SK-N-SH (cell line): ENCODE results near the gene MORN5. TPM values are rescaled to one million over a fixed set of nuclear protein-coding genes. Genes with fewer than 3 reads are reported as not detected.
A peak's percentile ranks its signal among the peaks of the same experiment; 100 is the strongest.

Experiments
- CTCF ChIA-PET: fragments of 300-600, 350-600 bp; formaldehyde crosslinking; extraction: SDS; loops from one replicate; lab custom pipeline; 2021; lab: Yijun Ruan, JAX
- POLR2A ChIA-PET: fragments of 350-600 bp; sonication (Branson Sonifier 250); formaldehyde crosslinking; extraction: SDS; loops from one replicate; lab custom pipeline; 2020; ENCODE audit warnings: antibody characterized with exemption, inconsistent platforms; lab: Yijun Ruan, JAX
- DNase-seq: peaks from one replicate; pipeline ENCODE4 v3.0.0; 2012
- H2AFZ ChIP-seq: fragments of 200-600 bp; sonication (generic); 2 replicates; pipeline ENCODE4 v1.8.1; 2016; ENCODE audit warnings: antibody characterized with exemption, mild to moderate bottlenecking, low read depth
- H3F3A ChIP-seq: fragments of 200-600 bp; sonication (generic); replicated peaks from 2 replicates; pipeline ENCODE3; 2016; ENCODE audit warnings: antibody characterized with exemption, mild to moderate bottlenecking; ENCODE audit not compliant: insufficient read depth
- H3K27ac ChIP-seq, 2 experiments: fragments of 200-500 bp in 1 of 2; fragments of 200-600 bp in 1 of 2; sonication (Bioruptor generic) in 1 of 2; sonication (generic), shearing (Covaris generic) in 1 of 2; 2 replicates each; pipeline versions ENCODE4 v1.5.1 to v1.6.1; 2014 to 2016; ENCODE audit warnings: low read depth in 2 of 2, inconsistent platforms in 1 of 2, low read length in 1 of 2, mild to moderate bottlenecking in 1 of 2, mixed read lengths in 1 of 2
- H3K27me3 ChIP-seq: fragments of 200-600 bp; sonication (generic), shearing (Covaris generic); 2 replicates; pipeline ENCODE4 v1.6.1; 2016; ENCODE audit warnings: mixed run types; ENCODE audit not compliant: insufficient read depth
- H3K36me3 ChIP-seq, 2 experiments: fragments of 200-500 bp in 1 of 2; fragments of 200-600 bp in 1 of 2; sonication (Bioruptor generic) in 1 of 2; sonication (generic) in 1 of 2; replicated peaks in 1 of 2; 2 replicates each; pipeline versions ENCODE3 to v1.5.1; 2014 to 2016; ENCODE audit warnings: low read length in 1 of 2, mild to moderate bottlenecking in 1 of 2; ENCODE audit not compliant: insufficient read depth in 2 of 2, control insufficient read depth in 1 of 2
- H3K4me1 ChIP-seq, 2 experiments: fragments of 200-500 bp in 1 of 2; fragments of 200-600 bp in 1 of 2; sonication (Bioruptor generic) in 1 of 2; sonication (generic), shearing (Covaris generic) in 1 of 2; 2 replicates each; pipeline versions ENCODE4 v1.5.1 to v1.6.1; 2014 to 2016; ENCODE audit warnings: low read depth in 1 of 2, low read length in 1 of 2, mixed run types in 1 of 2; ENCODE audit not compliant: insufficient read depth in 2 of 2, control insufficient read depth in 1 of 2
- H3K4me2 ChIP-seq: fragments of 200-600 bp; sonication (generic), shearing (Covaris generic); 2 replicates; pipeline ENCODE4 v1.6.1; 2017; ENCODE audit warnings: mixed run types
- H3K4me3 ChIP-seq, 2 experiments: fragments of 200-500 bp in 1 of 2; fragments of 200-600 bp in 1 of 2; sonication (Bioruptor generic) in 1 of 2; sonication (generic), shearing (Covaris generic) in 1 of 2; 2 replicates each; pipeline versions ENCODE4 v1.5.1 to v1.8.1; 2014 to 2016; ENCODE audit warnings: low read depth in 2 of 2, inconsistent platforms in 1 of 2, low read length in 1 of 2, mild to moderate bottlenecking in 1 of 2, mixed read lengths in 1 of 2, moderate library complexity in 1 of 2
- H3K79me2 ChIP-seq: fragments of 200-600 bp; sonication (generic); 2 replicates; pipeline ENCODE4 v1.8.1; 2017; ENCODE audit warnings: mild to moderate bottlenecking; ENCODE audit not compliant: insufficient read depth
- H3K9ac ChIP-seq: fragments of 200-600 bp; sonication (generic); 2 replicates; pipeline ENCODE4 v1.6.1; 2017; ENCODE audit warnings: mixed run types
- H3K9me2 ChIP-seq: fragments of 200-600 bp; sonication (generic); 2 replicates; pipeline ENCODE4 v1.6.1; 2017; ENCODE audit warnings: mixed run types
- H3K9me3 ChIP-seq: fragments of 200-600 bp; sonication (generic); 2 replicates; pipeline ENCODE4 v1.6.1; 2017; ENCODE audit warnings: mixed run types, mild to moderate bottlenecking, moderate library complexity
- H4K20me1 ChIP-seq: fragments of 200-600 bp; sonication (generic); 2 replicates; pipeline ENCODE4 v1.6.1; 2017; ENCODE audit warnings: mild to moderate bottlenecking, mixed run types; ENCODE audit not compliant: insufficient read depth
- ELF1 ChIP-seq: IDR thresholded peaks from 2 replicates; pipeline ENCODE4 v1.4.0; 2012
- FOXM1 ChIP-seq: IDR thresholded peaks from 2 replicates; pipeline ENCODE4 v1.4.0; 2012; ENCODE audit warnings: low read depth, mild to moderate bottlenecking
- MXI1 ChIP-seq: IDR thresholded peaks from 2 replicates; pipeline ENCODE4 v1.6.1; 2012; ENCODE audit warnings: mild to moderate bottlenecking, low read depth, low read length, improper control_type of control experiment
- NRF1 ChIP-seq: IDR thresholded peaks from 2 replicates; pipeline ENCODE4 v1.6.1; 2012; ENCODE audit warnings: low read depth, mild to moderate bottlenecking, low read length
- POLR2AphosphoS5 ChIP-seq: IDR thresholded peaks from 2 replicates; pipeline ENCODE4 v1.6.1; 2012; ENCODE audit warnings: low read depth, low read length
- RAD21 ChIP-seq: IDR thresholded peaks from 2 replicates; pipeline ENCODE4 v1.6.1; 2012; ENCODE audit warnings: mild to moderate bottlenecking, low read length
- REST ChIP-seq: IDR thresholded peaks from 2 replicates; pipeline ENCODE4 v1.6.1; 2012; ENCODE audit warnings: mild to moderate bottlenecking, low read depth, low read length, moderate library complexity
- RFX5 ChIP-seq: IDR thresholded peaks from 2 replicates; pipeline ENCODE4 v1.6.1; 2012; ENCODE audit warnings: mild to moderate bottlenecking, improper control_type of control experiment, low read length
- TCF12 ChIP-seq: IDR thresholded peaks from 2 replicates; pipeline ENCODE4 v1.4.0; 2012
- YY1 ChIP-seq: IDR thresholded peaks from 2 replicates; pipeline ENCODE4 v1.4.0; 2012; ENCODE audit warnings: low read depth, mild to moderate bottlenecking
- WGBS: methylation state at CpG from one replicate; pipeline ENCODE4 v1.1.6; 2017; ENCODE audit warnings: low lambda C conversion rate; 5-methylcytosine and 5-hydroxymethylcytosine counted together
- polyA plus RNA-seq, 3 experiments: library from polyadenylated mRNA; depleted of rRNA; stranded (reverse); fragments of >200 nt; gene quantifications; 2 replicates each; pipeline ENCODE4 v1.2.3, GENCODE V29; 2012
- TF ChIP-seq, protein P1 (sequence below): IDR thresholded peaks from 2 replicates; pipeline ENCODE4 v1.4.0; 2012; ENCODE audit warnings: low read depth, borderline replicate concordance

The MORN5 gene
- polyA plus RNA-seq (2012; rRNA removed) = not detected in 2 replicates
- polyA plus RNA-seq (2012; cell fraction: cytosol; rRNA removed) = 0.06 and 0.09 TPM in 2 replicates
- 0.11 and 0.16 TPM in 2 replicates for polyA plus RNA-seq (2012; cell fraction: nucleus; rRNA removed)

DNA sequence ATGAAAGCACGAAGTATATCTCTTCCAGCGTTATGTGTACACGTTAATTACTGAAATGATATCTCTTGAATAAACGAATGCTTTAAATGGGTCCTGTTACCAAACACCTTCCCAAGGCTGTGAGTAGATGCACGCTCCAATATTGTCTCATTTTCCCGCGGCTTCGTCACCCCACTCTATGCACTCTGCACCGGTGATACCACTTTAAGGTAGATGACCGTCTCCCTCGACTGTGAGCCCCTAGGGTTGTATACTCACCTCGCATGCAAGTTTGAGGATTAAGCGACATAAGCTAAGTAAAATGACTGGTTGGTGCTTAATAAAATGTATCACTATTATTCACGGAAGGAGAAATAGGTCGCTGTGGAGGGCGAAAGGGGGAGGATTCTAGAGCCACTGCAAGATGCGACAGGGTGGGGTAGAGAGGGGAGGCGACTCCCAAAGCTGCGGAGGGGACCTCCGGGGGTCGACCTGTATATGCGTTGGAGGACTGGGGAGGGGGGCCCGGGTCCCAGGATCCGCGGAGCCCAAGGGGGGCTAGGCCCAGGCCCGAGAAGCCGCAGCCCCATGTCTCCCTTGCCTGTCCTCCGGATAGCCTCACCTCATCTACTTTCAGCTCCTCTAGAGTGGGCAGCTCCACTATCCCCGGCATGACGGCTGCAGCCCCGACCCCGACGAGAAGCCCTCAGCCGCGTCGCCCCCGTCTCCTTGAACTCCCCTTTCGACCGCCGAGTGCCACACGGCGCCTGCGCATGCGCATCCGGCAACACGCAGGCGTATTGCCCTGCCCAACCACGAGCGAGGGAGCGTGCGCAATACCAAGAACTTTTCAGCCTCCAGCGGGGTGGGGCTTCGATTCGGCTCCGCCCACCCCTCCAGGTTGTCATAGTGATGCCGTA, at the start of gene MORN5, which contains the start of gene NDUFA8:
Gene MORN5 (plus strand): TSS at position 883 of the 899 bp plus-strand sequence. CDS start 65 bp downstream, outside the sequence.
Gene NDUFA8 (minus strand): TSS at position 754 of the 899 bp plus-strand sequence. CDS start 102 bp downstream, at position 652.
- peak; percentile 98 for DNase-seq
- TF ChIP-seq RAD21 (no peak), REST (no peak), FOXM1 (no peak), POLR2AphosphoS5 (peak; percentile 89), MXI1 (peak; percentile 88; the same call in 1 of the 2 replicates), NRF1 (peak; percentile 99)
- CTCF ChIA-PET = interaction anchor here (1.0 to 8.8 kb wide), 13 partner anchors 9 to 195 kb away, joined by 3 to 46 read pairs (median 4); no protein-coding TSS in a partner anchor
- POLR2A ChIA-PET = interaction anchor here (0.6 to 0.7 kb wide), 2 partner anchors 13 to 32 kb away, joined by 3 read pairs; no protein-coding TSS in a partner anchor
- H3K9me2 ChIP-seq = no peaks in the 10 kb centered on the region
- H3K4me2 ChIP-seq = peak within 1 kb of the TSS; percentile 78
- peak within 1 kb of the TSS; percentile 79 for H3K9ac ChIP-seq
- peak within 1 kb of the TSS; percentile 96 for H2AFZ ChIP-seq
- H3K9me3 ChIP-seq = no peaks in the 10 kb centered on the region; the same call in 1 of the 2 replicates
- WGBS = 2% methylated on average over 48 of the region's 56 CpGs
- H3K27me3 ChIP-seq = no peaks in the 10 kb centered on the region
- H3K27ac ChIP-seq = peak within 1 kb of the TSS in 1 of 2 experiments; percentile 85; a peak in 1 of 4 replicates
- H3K79me2 ChIP-seq = peaks cover 45% of the 10 kb centered on the region
- peaks cover 0 to 2% of the 10 kb centered on the region in 2 experiments; a peak in 2 of 4 replicates for H3K4me1 ChIP-seq
- peaks cover 4 to 5% of the 10 kb centered on the region in 2 experiments for H3K36me3 ChIP-seq
- peaks cover 24% of the 10 kb centered on the region for H4K20me1 ChIP-seq
- no peaks in the 10 kb centered on the region for H3F3A ChIP-seq
- peak within 1 kb of the TSS; percentile 75 to 96 for H3K4me3 ChIP-seq

DNA sequence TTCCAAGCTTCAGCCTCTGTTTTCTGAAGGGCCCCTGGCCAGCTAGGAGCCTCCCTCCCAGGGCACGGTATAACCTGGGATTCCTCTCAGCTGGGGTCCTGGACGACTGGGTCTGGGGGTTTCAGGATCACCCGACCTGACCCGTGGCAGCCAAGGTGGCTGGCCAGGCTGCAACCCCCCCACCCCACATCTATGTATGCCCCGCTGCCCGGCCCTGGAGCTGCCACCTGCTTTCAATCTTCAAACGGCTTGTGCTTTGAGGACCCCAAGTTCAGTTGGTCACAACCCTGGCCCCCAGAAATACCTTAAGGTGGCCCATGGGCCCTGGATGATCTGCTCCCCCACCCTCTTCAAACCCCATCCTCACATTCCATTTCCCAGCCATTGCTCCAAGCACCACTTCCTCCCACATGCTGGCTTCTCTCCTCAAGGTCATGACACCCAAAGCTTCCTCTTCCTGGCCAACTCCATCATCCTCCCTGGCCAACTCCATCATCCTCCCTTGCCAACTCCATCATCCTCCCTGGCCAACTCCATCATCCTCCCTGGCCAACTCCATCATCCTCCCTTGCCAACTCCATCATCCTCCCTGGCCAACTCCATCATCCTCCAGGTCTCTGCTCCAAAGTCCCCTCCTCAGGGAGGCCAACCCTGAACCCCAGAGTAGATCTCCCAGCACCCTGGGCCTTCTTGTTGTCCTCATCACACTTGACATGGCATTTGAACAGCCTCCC, 49.4 kb upstream of the MORN5 start:
- DNase-seq = peak; percentile 8
- no peaks in the 10 kb centered on the region for H3K79me2 ChIP-seq
- H3K27me3 ChIP-seq = 0 out of 2 replicates have a peak, but pooled peaks cover 8% of the 10 kb centered on the region
- H3K4me2 ChIP-seq = no peak overlapping the region
- H4K20me1 ChIP-seq = no peaks in the 10 kb centered on the region
- H3K27ac ChIP-seq = no peak overlapping the region
- no peaks in the 10 kb centered on the region for H3K36me3 ChIP-seq
- no peak overlapping the region for H2AFZ ChIP-seq
- WGBS = 68% methylated on average over 5 of the region's 7 CpGs
- no peak overlapping the region for H3K9ac ChIP-seq
- CTCF ChIA-PET = interaction anchor here (1.2 to 5.9 kb wide), 5 partner anchors 11 to 240 kb away, joined by 3 to 55 read pairs (median 23); no protein-coding TSS in a partner anchor
- no peaks in the 10 kb centered on the region for H3K4me1 ChIP-seq
- H3K9me3 ChIP-seq = no peaks in the 10 kb centered on the region
- H3K4me3 ChIP-seq = no peak overlapping the region
- POLR2A ChIA-PET = no interaction called here
- no peaks in the 10 kb centered on the region for H3F3A ChIP-seq
- H3K9me2 ChIP-seq = no peaks in the 10 kb centered on the region
- TF ChIP-seq, protein P1, sequence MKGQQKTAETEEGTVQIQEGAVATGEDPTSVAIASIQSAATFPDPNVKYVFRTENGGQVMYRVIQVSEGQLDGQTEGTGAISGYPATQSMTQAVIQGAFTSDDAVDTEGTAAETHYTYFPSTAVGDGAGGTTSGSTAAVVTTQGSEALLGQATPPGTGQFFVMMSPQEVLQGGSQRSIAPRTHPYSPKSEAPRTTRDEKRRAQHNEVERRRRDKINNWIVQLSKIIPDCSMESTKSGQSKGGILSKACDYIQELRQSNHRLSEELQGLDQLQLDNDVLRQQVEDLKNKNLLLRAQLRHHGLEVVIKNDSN = no peak
- TF ChIP-seq FOXM1 (no peak), NRF1 (no peak), ELF1 (no peak), MXI1 (no peak), TCF12 (no peak), REST (no peak), YY1 (no peak), RFX5 (no peak)
